Stimulated activated CD4-positive, alpha-beta T cell treated with anti-CD3 and anti-CD28 coated beads, Interleukin-2, amount 100 ng/mL, for 48 hours (primary cell): ENCODE measurements around the gene ZFHX2.

Source experiments
- DNase-seq, 2 donors: peaks; one replicate each; pipeline ENCODE4 v3.0.0-alpha.2; 2020

ZFHX2 gene

DNA sequence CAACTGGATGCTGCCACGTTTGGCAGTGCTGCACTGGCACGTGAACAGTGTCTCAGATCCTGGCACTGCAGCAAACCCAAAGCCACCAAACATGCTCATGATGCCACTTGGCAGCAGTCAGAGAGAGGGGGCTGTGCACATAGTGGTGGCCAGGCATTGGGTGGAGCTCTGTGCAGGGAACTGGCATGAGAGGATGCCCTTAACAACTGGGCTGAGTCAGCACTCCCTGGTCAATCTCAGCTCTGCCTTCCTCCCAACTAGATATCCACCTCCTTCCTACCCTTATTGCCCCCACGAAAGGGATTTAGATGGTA, 37.0 kb downstream of the ZFHX2 start:
- no peak for DNase-seq

DNA sequence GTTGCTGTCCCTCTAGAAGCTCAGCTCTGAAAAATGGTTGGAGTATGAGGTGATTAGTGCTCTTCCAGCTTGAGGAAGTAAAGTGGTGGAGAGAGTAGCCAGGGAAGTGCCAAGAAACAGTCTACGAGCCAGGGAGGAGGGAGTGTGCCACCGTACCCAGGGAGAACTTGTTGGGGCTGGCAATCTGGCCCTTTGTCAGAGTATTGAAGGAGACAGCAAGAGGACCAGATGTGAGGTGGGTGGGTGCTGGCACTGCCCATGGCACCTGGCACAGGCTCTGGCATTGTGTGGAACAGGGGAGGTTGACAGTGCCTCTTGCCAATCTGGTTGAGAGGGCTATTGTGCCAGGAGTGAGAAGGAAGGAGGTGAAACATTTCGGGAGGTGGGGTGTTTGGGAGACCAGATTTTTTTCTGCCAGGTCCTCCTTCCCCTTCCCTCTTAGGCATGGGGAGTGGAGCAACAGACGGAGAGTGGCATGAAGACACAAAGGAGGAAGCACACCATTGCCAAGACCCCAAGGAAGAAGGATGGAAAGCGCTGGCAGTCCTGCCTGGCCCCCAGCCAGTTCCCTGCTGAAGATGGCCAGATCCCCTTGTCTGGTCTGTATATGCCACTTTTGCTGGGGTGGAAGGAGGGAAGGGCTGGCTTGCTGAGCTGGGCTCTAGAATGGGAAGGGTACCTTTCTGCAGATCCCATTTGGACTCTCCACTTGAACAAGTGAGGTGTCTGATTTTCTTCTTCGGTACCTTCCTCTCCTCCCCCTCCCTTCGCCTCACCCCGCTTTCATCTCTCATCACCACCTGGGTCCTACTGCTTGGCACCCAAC, 37.5 kb downstream of the ZFHX2 start:
- DNase-seq: no peak

DNA sequence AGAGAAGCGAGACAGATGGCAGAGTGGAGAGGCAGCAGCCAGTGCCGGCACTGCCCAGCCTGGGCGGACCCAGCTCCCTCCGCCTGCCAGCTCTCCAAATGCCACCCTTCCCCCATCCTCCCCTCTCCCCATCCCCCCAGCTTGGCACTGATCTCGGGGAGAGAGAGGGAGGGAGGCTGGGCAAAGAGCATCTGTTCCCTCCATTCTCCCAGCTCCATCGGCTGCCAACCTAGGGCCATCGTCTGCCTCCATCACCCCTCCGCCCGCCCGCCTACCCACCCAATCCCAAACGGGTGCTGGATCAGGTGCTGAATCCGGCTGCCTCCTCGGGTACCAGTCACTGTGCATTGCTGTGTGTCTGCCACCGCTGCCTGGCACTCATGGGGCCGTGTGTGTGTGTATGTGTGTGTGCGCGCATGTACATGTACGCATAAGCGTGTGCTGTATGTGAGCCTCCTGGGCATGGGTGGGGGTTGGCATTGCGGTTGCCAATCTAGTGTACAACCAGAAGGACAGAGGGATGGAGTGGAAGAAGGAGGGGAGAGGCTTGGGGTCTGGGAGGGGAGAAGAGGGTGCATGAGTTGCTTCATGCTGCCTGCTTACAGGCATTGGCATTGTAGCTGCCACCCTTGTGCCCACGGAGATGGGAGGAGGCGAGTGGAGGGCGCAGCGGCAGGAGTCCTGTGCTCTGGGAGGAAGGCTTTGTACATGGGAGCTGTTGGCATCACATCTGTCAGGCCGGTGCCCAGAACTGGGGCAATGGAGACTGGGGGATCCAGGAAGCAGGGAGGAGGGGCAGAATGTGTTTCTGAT, 38.4 kb downstream of the ZFHX2 start:
- DNase-seq: no peak

DNA sequence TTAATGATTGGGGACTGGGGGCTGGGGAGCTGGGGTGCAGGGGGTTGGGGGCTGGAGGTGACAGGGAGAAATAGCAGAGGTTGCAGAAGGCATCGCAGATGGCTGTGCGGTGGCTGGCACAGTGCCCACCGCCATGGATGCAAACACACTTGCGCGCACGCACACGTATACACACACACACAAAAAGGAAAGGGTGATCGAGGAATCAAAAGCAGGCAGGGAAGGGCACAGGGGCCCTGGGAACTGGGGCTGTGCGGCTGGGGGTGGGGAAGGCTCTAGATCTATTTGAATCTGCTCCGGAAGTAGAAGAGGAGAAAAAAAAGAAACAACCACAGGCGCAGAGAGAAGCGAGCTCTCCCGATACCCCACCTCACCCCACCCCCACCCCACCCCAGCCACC, 39.4 kb downstream of the ZFHX2 start:
- peak in 1 of 2 donors; percentile 8 for DNase-seq

DNA sequence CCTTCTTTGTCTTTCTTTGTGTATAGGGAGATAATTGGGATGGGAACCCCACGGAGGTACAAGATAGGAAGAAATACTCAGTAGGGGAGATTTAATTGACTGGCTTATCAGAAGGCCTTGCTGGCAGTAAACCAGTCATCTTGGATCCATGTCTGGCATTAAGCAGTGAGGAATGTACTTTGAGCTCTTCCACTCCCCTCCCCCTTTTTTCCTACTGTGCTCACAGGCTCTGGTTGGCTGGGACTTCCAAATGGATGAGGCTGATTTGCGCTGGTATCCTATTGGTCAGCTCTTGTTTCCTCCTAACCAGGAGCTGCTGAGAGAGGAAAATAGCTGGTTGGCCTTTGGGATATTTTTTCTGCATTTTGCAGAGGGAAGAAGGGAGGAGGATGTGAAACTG, 57.3 kb downstream of the ZFHX2 start:
- no peak for DNase-seq

DNA sequence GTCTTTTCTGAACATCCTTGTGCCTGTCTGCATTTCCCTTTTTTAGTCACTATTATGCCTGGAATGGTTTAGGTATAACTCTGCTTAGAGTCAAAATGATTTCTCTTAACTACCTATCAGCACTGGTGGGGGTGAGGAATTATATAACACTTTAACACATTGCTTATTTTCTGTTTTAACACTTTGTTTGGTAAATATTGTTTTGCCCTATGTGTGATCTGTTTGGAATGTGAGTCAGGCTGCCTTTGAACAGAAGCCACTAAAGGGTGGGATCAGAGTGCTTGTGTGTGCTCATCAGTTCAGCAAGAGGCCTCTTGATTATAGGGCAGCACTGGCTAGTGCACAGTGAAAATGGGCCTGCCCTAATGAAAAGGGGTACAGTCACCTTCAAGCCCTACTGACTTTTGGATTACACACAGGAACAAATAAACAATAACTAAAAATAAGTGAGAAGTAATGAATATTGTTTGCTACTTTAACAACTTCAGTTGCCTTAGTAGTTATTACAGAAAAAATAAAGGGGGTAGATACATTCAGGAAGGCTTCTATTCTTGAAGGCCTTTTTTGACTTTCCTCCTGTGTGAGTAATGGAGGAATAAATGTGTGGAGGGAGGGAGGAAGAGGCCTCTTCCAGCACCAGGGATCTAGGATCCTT, 58.8 kb downstream of the ZFHX2 start:
- DNase-seq: no peak

DNA sequence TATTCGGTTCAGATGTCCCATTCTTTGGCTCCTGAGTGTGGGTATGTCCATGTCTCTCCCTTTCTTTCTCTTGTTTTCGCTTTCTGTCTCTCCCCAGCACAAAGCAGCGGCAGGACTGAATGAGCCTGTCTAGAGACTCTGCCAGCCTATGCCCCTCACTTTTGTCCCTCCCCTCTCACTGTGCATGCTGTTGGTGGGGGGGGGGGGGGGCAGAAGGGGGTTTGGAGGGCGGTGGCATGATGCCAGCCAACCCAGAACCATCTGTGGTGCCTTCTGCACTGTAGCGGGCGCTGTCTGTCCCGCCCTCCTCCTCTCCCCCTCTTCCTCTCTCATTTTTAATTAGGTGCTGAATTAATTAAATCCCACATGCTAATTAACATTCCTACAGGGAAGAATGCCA, 64.3 kb downstream of the ZFHX2 start:
- no peak for DNase-seq

DNA sequence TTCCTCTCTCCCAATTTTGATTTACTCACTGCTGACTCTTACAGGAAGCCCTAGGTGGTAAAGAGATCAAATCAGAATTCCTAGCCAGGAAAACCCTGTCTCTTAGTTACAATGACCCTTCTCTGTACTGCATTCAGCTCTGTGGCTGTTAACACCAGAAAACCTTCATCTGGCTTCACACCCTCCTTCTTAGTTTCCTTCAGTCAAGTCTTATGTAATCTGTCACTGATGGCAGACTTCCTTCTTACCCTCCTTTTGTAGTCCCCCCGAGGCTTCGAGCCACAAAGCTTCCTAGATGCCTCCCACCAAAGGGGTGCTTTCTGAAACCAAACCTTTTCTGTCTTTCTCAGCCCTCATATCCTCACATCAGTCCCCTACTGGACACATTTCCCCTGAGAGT, 65.5 kb downstream of the ZFHX2 start:
- DNase-seq: no peak

DNA sequence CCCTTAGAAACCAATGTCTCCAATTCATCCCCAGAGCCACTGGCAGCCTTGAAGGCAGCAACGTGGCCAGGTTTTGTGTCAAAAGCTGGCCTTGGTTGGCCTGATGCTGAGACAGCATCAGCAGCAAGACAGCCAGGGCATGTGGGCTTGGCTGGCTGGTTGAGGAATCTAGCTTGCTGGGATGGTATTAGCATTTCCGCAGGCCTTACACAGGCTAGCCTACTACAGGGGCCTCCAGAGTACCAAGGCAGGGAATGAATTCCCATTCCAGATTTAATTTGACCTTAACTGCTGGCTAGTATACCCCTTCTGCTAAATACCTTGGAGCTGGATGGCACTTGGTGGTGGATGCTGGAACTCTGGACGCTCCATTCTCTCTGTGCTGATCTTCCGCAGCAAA, 66.2 kb downstream of the ZFHX2 start:
- no peak for DNase-seq

DNA sequence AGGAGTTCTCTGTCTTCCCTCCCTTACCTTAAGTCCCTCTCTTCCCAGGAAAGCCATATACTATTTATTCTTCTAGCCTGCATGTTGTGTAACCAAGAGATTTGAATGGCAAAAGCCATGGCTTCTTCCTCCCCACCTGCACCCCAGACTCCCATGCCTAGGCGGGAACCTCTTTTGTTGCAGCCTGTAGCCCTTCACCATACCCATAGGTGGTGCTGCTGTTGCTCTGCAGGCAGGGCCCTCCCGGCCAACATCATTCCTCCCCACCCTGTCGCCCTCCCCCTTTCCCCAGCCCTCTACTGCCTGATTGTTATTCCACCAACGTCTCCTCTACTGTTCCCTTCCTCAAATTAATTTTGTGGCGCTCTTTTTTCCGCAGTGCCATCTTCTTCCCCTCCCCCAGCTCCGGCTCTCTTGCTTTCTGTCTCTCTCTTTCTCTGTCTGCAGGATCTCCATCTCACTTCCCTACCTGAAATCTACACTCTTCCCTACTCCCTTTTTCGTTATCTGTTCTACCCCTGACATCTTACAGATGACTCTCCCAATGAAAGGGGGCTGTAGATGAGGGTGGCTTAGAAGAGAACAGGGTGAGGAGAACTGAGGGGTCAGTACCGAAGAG, 68.2 kb downstream of the ZFHX2 start:
- DNase-seq: peak in 1 of 2 donors; percentile 1

DNA sequence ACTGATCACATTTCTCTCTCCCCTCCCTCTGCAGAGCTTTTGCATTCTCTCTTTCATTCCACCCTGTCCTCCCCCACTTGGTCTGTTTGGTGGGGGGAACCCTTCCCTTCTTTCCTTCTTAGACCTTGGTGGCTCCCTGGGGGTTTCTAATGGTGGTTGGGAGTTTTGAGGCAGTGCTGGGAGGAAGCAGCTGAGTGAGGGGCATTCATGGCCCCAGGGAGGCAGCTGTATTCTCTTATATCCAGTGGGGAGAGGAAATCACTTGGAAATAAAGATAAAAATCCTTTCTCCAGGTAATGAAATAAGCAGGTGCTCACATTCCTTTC, 68.8 kb downstream of the ZFHX2 start:
- no peak for DNase-seq

DNA sequence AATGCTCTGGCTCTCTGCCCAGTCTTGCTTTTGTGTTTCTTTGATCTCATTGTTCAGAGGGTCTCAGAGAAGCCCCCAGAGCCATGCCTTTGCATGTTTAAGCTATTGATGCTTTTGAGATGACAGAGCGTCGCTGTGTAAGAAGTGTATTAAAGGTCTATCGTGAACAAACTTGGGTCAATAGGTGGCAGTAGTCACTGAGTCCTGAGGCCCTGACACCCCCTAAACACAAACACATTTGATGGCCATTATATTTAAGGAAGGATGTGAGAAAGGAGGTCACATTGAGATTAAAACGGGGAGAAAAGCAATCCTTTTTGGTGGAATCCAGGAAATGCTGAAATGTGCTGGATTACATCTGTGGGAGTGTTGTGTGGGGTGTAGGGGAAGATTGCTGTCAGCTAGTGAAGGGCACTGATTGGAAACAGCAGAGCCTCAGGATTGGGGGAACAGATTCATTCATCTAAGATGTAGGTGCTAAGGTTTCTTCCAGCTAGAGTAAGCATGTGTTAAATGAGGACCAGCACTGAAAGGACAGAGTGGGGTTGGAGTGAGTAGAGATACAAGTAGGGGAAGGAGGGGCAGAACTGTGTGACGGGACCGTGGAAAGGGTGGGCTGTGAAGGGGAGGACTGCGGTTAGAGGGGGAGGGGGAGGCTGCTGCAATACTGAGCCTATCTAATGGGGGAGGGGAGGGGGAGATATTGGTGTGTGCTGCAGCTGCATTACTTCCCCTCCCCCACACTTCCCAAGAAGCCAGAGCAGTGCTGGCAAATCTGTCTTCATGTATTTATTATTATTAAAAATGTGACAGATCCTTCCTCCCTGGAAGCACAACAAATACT, 69.4 kb downstream of the ZFHX2 start:
- no peak for DNase-seq

DNA sequence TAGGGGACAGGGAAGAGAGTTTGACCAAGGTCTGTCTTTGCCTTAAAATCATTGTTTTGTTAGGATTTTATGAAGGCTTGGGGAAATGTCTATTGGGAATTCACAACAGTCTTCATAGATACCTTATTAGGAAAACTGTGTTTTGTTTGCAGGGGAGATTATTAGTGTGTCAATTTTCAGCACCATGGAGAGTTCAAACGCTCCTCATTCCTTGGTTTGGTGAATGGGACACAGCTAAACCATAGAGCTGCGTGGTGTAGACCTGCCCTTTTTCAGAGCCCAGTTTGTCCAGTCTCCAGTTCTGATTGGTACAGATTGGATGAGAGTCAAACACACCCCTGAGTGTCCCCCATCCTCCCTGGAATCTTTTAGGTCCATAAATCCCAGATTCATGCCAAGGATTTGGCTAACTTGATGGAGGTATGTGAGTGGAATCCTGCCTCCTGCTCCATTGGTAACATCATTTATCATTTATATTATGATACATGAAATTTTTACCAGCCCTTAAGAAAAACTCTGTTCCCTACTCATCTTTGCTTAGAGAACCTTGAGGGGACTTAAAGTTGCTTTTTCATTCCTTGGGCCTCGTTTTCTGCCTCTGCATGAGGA, 70.1 kb downstream of the ZFHX2 start:
- DNase-seq: no peak

DNA sequence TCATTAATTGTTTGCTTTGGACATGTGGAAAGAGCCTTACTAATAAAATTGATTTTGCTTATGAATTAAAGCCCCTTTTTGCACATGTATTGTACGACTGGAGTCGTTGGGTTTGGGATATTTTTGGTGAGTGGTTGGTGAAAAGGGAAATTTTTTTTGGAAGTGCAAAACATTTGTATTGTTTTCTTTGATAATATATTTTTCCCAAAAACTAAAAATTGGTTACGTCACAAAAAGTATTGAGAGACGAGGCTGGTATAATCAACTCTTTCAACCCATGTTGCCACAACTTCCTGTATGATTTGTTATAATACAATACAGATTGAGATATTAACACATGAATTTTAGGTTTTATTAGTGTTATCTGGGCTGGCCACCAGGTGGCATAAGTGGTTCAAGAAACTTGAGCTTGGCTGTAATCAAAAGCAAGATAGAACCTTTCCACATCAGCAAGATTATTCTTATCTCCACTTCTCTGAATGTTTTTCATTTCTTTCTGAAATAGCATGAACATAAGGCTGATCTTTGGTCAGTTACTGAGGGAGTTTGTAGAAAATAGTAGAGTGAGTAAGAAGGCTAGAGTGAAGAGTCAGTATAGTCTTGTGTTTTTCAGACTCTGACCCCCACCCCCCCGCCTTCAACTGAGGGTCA, 73.3 kb downstream of the ZFHX2 start:
- peak; percentile 59 for DNase-seq

DNA sequence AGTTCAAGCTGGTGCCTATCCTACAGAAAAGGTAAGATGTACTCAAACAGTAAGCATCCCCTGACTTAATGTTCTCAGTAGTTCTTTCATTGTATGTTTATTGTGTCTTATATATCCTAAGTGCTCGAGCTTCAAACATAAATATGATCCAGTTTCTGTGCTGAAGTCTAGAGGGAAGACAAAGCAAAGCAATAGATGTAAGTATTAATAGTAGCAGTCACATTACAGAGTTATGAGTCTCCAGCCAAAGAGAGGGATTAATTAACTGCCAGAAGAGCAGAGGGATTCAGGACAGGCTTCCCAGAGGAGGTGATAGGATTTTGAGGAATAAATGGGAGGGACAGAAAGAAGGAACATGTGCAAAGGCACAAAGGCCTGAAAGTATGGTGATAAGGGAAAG, 80.6 kb downstream of the ZFHX2 start:
- no peak for DNase-seq
